Epidermal melanocyte (primary cell): ENCODE measurements around the gene MPP4.

Source experiments
- DNase-seq: peaks from one replicate; pipeline ENCODE4 v3.0.0; 2011; ENCODE audit warnings: low spot score; ENCODE audit not compliant: insufficient read length

The MPP4 gene

DNA sequence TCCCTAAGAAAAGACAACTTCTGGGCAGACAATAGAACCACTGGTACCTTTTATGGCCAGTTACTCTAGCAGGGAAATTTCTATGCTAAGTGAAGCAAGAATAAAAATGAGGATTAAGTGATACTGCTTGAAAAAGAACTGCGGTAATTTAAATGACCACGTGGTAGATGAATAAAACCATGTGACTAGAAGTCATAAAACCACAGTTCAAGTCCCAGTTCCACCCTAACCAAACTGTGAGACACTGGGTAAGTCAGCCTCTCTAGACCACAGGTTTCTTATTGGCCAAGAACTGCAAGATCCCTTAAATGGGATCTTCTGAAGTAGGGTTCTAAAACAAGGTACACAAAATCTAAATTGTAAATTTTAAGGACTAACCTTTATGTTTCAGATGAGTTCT lies 67.9 kb downstream of the MPP4 start:
- DNase-seq = no peak

GRCh38 chr2:201628545-201628944 lies 69.9 kb downstream of the MPP4 start:
- no peak for DNase-seq

- no peak for DNase-seq
Measured at GRCh38 chr2:201622306-201622970, 76.0 kb downstream of the MPP4 start.

- no peak for DNase-seq
Measured at GRCh38 chr2:201621293-201621999, 77.0 kb downstream of the MPP4 start.

DNA sequence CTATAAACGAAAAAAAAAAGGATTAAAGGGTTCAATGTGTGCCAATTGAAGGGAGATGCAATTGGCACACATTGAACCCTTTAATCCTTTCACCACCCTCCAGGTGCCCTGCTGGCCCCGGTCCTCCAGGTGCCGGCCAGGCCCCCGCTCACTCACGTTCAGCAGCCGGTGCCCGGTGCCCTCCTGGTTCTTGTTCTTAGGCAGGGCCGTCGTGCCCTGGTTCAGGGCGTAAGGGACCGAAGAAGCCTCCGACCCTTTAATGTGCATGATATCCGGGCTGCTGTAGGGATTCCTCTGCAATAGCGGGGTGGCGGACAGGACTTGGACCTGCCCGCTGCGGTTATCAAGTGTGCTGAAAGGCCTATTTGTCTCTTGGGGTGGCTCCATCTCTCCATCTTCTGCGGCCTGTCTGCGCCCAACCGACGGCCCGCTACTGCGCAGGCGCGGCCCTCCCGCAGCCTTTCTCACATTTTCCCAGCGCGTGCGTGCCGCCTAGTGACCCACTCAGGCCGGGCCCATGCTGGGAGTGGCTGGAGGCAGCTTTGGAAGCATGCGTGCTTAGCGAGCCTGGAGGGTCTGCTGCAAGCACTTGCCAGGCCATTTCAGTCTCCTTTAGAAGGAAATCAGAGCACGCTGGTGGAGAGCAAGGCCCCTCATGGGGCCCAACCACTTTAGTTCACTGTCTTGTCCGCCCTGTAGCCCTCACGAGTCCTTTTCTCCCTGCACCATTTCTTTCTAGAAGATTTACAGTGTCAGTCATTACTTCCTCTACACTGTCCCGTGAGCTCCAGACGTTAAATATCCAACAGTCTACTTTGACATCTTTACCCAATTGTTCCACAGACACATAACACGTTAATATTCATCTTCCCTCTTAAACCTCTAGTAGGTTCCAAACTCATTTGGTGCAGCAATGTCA lies 79.4 kb downstream of the MPP4 start:
- DNase-seq = peak; percentile 74

DNA sequence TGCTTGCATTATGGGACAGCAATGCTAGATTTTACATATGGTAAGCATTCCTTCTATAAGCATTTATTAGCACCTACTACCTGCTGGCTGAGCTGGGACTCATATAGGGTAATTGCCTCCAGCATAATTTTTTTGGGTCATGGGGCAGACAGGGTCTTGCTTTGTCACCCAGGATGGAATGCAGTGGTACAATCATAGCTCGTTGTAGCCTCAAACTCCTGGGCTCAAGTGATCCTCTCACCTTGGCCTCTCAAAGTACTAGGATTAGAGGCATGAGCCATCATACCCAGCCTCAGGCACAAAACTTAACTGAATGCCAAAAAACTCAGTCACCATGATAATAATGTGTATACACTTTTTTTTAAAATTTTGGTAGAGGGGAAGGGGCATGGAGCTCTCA lies 90.4 kb downstream of the MPP4 start:
- DNase-seq = no peak

GRCh38 chr2:201607568-201607967 lies 90.9 kb downstream of the MPP4 start:
- no peak for DNase-seq

DNA sequence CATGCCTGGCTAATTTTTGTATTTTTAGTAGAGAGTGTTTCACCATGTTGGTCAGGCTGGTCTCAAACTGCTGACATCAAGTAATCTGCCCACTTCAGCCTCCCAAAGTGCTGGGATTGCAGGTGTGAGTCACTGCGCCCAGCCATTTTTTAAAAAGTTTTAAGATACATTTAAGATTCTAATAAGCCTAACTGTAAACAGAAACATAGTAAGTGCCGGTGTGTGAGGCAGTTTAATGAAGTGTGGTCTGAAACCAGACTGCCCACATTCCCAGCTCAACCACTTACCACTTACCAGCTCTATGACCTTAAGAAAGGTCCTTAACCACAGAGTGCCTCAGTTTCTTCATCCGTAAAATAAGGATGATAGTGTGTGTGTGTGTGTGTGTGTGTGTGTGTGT lies 97.5 kb downstream of the MPP4 start:
- DNase-seq = no peak

- DNase-seq = no peak
Measured at GRCh38 chr2:201597397-201597796, 101.0 kb downstream of the MPP4 start.
